ENCODE measurements around the gene BCAM. TPM values are rescaled to one million over a fixed set of nuclear protein-coding genes. Genes with fewer than 3 reads are reported as not detected.
A peak's percentile ranks its signal among the peaks of the same experiment; 100 is the strongest.

The BCAM gene
- polyA plus RNA-seq, 2 of the 4 experiments (the other 2 are of a cell fraction) = 18.4 to 88.1 TPM

GRCh38 chr19:44807652-44808462 is 1.0 kb upstream of the BCAM start:
- Histone ChIP-seq H3K9me3 (0 out of 3 replicates have a peak, but pooled peaks cover 6% of the 10 kb centered on the region), H3K4me1 (peaks cover 35% of the 10 kb centered on the region), H3K27ac (peak overlapping the region; percentile 88 to 89), H3K4me2 (peak overlapping the region; percentile 95), H3K4me3 (peak overlapping the region; percentile 69)
- TF ChIP-seq CBX2 (IDR thresholded peaks at IDR 0.05; ENCODE audit: borderline replicate concordance, low read depth) = no peak
- no peak for TF ChIP-seq MYC (IDR thresholded peaks at IDR 0.05; ENCODE audit: borderline replicate concordance, low read length)
- no peak for TF ChIP-seq KDM1A (IDR thresholded peaks at IDR 0.05; ENCODE audit: low read depth)
- no peak for TF ChIP-seq NR3C1 (IDR thresholded peaks at IDR 0.05)
- peak; percentile 86 to 89 for TF ChIP-seq RAD21 (conservative IDR thresholded peaks at IDR 0.05 in 1 of 2, IDR thresholded peaks at IDR 0.05 in 1 of 2)
- TF ChIP-seq, protein P1, sequence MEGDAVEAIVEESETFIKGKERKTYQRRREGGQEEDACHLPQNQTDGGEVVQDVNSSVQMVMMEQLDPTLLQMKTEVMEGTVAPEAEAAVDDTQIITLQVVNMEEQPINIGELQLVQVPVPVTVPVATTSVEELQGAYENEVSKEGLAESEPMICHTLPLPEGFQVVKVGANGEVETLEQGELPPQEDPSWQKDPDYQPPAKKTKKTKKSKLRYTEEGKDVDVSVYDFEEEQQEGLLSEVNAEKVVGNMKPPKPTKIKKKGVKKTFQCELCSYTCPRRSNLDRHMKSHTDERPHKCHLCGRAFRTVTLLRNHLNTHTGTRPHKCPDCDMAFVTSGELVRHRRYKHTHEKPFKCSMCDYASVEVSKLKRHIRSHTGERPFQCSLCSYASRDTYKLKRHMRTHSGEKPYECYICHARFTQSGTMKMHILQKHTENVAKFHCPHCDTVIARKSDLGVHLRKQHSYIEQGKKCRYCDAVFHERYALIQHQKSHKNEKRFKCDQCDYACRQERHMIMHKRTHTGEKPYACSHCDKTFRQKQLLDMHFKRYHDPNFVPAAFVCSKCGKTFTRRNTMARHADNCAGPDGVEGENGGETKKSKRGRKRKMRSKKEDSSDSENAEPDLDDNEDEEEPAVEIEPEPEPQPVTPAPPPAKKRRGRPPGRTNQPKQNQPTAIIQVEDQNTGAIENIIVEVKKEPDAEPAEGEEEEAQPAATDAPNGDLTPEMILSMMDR (IDR thresholded peaks at IDR 0.05) = peak; percentile 85
- peak; percentile 72 for TF ChIP-seq SMC3 (IDR thresholded peaks at IDR 0.05)
- no peak for TF ChIP-seq REST (IDR thresholded peaks at IDR 0.05)
- TF ChIP-seq, protein P2, sequence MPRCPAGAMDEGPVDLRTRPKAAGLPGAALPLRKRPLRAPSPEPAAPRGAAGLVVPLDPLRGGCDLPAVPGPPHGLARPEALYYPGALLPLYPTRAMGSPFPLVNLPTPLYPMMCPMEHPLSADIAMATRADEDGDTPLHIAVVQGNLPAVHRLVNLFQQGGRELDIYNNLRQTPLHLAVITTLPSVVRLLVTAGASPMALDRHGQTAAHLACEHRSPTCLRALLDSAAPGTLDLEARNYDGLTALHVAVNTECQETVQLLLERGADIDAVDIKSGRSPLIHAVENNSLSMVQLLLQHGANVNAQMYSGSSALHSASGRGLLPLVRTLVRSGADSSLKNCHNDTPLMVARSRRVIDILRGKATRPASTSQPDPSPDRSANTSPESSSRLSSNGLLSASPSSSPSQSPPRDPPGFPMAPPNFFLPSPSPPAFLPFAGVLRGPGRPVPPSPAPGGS (IDR thresholded peaks at IDR 0.05) = no peak
- DNase-seq (ENCODE audit: low read depth in 1 of 2, low spot score in 1 of 2) (peak; percentile 74 to 82), FAIRE-seq (peak; percentile 92), ATAC-seq (peak; percentile 67 to 83)
- 16% methylated on average over 13 of the region's 14 CpGs for WGBS (ENCODE audit: missing lambda C conversion rate)
- POLR2A ChIA-PET = interaction anchor here (0.8 to 1.9 kb wide), 4 partner anchors 12 to 119 kb away, joined by 3 to 6 read pairs (median 4); partner anchors contain the start of gene NECTIN2
- CTCF ChIA-PET = interaction anchor here (0.7 to 8.8 kb wide), 37 partner anchors 9 to 478 kb away, joined by 3 to 157 read pairs (median 5); partner anchors contain the start of genes CBLC and NECTIN2

- TF ChIP-seq CBX2 (IDR thresholded peaks at IDR 0.05; ENCODE audit: borderline replicate concordance, low read depth) = no peak
- no peak for TF ChIP-seq ZFP36 (IDR thresholded peaks at IDR 0.05; ENCODE audit: borderline replicate concordance, partially characterized antibody)
- Histone ChIP-seq H3K27ac (peak overlapping the region; percentile 88 to 89), H3K4me2 (peak overlapping the region; percentile 95), H3K4me3 (peak overlapping the region; percentile 69), H3K4me1 (peaks cover 35% of the 10 kb centered on the region), H3K9me3 (no peaks in the 10 kb centered on the region)
- POLR2A ChIA-PET = interaction anchor here (0.6 to 1.9 kb wide), 4 partner anchors 9 to 91 kb away, joined by 3 to 6 read pairs (median 5); partner anchors contain the start of gene NECTIN2
- no peak for DNase-seq (ENCODE audit: low read depth in 1 of 2, low spot score in 1 of 2)
- ATAC-seq = no peak
- no peak for FAIRE-seq
- CTCF ChIA-PET = interaction anchor here (0.9 to 8.8 kb wide), 17 partner anchors 13 to 239 kb away, joined by 3 to 157 read pairs (median 19); partner anchors contain the start of genes CBLC and NECTIN2
- WGBS (ENCODE audit: missing lambda C conversion rate) = 61% methylated on average over 6 of the region's 7 CpGs
Observed at GRCh38 chr19:44809577-44810233, 802 bp downstream of the BCAM start.
